GM12891 (cell line): ENCODE measurements around the gene TTYH1.

ENCODE experiments used
- DNase-seq: peaks from one replicate; pipeline ENCODE4 v3.0.0; 2011; ENCODE audit warnings: low spot score; ENCODE audit not compliant: insufficient read length
- FAIRE-seq: peaks from 2 replicates; lab custom pipeline; 2011; peaks lifted over from hg19 to GRCh38; lab: Jason Lieb, UNC
- PAX5 ChIP-seq: IDR thresholded peaks from 2 replicates; pipeline ENCODE4 v1.6.1; 2011; ENCODE audit warnings: low read length, moderate library complexity, mild to moderate bottlenecking; ENCODE audit not compliant: insufficient read depth, severe bottlenecking
- POLR2A ChIP-seq: IDR thresholded peaks from 2 replicates; pipeline ENCODE4 v1.6.1; 2011; ENCODE audit warnings: low read depth, low read length, control low read depth
- POLR2AphosphoS5 ChIP-seq: IDR thresholded peaks from 2 replicates; pipeline ENCODE4 v1.6.1; 2011; ENCODE audit warnings: low read depth, low read length, control low read depth
- POU2F2 ChIP-seq: IDR thresholded peaks from 2 replicates; pipeline ENCODE4 v1.6.1; 2011; ENCODE audit warnings: low read depth, mild to moderate bottlenecking, control low read depth, low read length, moderate library complexity
- SPI1 ChIP-seq: IDR thresholded peaks from 2 replicates; pipeline ENCODE4 v1.6.1; 2011; ENCODE audit warnings: low read depth, low read length, control low read depth
- TAF1 ChIP-seq: IDR thresholded peaks from 2 replicates; pipeline ENCODE4 v1.6.1; 2011; ENCODE audit warnings: low read depth, low read length, control low read depth

TTYH1 gene

DNA sequence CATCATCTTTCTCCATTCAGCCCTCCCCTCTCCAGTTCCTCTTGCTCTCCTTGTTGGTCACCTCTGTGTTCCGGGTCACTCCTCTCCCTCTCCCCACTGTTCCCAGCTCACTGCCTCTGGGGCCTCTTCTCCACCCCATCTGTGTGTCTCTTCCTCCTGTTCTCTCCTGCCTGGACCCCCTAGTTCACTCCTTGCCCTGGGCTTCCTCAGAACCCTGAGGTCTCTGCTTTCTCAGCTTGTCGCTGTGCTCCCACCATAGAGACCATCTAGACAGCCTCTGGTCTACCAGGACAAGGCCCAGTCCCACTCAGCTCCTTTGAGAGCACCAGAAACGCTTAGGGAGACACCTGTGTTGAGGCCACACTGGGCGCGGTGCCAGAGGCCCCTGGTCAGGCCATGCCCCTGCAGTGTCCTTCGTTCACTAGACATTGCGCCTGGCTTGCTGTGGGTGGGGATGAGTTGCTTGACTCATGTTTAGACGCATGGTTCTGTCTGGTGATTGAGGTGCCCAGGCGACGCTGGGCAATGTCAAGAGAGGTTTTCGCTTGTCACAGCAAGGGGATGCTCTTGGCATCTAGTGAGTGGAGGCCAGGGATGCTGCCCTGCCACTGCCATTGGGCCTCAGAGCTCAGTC lies 43.5 kb downstream of the TTYH1 start:
- DNase-seq: no peak
- TF ChIP-seq POU2F2 (no peak), POLR2AphosphoS5 (no peak), POLR2A (no peak), SPI1 (no peak), PAX5 (no peak), TAF1 (no peak)
- no peak for FAIRE-seq

DNA sequence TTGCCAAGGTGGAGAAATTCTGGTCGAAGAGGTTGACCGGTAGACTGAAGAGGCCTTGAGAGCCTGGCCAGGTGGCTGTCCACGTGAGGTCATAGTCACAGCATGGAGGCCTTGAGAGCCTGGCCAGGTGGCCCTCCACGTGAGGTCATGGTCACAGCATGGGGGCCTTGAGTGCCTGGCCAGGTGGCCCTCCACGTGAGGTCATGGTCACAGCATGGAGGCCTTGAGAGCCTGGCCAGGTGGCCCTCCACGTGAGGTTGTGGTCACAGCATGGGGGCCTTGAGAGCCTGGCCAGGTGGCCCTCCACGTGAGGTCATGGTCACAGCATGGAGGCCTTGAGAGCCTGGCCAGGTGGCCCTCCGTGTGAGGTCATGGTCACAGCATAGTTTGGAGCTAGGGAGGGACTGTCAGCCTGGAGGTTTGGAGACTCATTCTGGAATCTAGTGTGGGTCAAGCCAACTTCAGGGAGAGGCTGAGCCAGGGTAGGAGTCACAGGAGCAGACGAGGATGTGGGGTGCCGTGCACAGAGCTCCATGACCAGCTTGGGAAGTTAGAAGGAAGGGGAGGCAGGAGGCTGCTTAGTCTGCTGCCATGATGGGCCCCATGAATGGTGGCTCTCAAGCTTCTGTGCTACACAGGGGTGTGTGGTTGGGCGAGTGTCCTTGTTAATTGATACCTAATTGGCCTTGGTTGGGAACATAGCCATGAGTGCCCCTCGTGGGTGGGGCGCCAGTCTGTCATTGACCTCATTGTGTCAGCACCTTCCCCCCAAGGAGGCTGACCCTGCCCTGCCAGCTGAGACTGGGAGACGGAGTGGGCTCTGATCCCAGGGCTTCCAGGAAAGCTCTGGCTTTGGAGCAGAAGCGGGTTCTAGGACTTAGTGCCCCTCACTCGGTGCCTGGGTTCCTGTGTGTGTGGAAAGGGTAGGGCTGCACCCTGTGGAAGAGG lies 44.3 kb downstream of the TTYH1 start:
- no peak for DNase-seq
- FAIRE-seq: no peak
- TF ChIP-seq POLR2AphosphoS5 (no peak), POU2F2 (no peak), TAF1 (no peak), POLR2A (no peak)

DNA sequence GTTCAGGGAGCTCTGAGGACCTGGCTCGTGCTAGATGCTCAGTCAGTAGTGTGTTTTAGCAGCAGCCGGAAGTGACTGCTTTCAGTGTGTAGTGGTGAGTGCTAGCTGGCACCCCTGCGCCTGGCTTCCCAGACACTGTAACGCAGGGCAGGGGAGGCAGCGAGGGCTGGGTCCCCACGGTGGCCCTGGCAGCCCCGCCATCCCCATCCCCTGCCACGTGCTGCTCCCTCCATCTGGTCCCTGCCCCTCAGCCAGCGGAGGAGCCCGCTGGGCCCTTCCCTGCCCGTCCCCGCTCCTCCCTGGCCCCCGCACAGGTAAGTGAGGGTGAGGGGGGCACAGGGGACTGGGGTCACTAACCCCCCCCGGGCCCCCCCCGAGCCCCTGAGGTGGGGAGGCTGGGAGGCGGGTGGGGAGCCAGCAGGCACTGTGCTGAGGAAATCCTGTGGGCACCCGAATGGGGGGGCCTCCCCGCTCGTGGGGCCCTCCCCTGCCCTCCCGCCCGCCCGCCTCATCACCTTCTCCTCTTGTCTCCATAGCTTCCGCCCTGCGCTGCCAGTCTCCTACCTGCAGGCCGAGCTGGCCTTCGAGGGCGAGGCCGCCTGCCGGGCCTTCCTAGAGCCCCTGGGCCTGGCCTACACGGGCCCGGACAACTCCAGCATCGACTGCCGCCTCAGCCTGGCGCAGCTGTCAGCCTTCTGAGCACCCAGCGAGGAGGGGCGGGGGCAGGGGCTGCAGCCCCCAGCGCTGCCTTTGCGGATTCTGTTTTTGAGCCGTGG lies 45.2 kb downstream of the TTYH1 start:
- TF ChIP-seq POLR2AphosphoS5 (no peak), POLR2A (no peak), PAX5 (no peak), SPI1 (no peak), POU2F2 (no peak), TAF1 (no peak)
- no peak for FAIRE-seq
- no peak for DNase-seq

DNA sequence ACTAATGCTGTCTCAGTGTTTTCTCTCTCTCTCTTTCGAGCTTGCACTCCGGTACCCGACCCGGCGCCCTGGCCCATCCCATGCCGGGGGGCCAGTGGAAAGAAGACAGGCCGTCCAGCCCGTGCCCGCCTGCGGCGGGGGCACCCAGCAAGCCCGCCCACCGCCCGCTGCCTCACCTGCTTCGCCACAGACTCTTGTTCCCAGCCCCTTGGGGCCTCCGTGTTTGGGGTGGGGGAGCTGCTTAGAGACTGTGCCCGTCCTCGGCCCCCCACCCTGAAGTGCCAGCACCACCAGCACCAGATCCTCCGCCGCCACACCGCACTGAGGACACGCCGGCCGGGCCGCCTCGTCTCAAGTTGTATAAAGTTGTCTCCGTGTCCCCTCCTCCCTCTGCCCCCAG lies 45.9 kb downstream of the TTYH1 start:
- no peak for FAIRE-seq
- TF ChIP-seq POLR2A: no peak
- TF ChIP-seq POU2F2: no peak
- no peak for TF ChIP-seq SPI1
- no peak for DNase-seq

DNA sequence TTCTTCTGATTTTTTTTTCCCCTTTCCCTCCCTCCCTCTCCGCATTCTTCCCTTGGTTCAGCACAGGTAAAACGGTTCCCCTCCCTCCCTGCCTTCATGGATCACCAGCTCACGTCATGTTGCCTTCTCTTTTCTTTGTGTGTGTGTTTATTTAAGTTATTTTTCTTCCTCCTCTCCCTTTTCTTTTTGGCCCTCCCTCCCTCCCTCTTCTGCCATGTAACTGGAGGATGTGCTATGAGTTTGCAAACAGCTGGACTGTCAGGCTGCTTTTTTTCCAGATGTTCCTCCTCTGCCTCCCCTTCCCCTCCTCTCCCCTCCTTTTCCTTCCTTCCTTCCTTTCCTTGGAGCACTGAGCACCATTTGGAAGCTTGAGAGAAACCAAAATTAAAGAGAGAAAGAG lies 46.3 kb downstream of the TTYH1 start:
- FAIRE-seq (no peak), DNase-seq (no peak)
- TF ChIP-seq POU2F2 (no peak), TAF1 (no peak), PAX5 (no peak), SPI1 (no peak), POLR2AphosphoS5 (no peak)

DNA sequence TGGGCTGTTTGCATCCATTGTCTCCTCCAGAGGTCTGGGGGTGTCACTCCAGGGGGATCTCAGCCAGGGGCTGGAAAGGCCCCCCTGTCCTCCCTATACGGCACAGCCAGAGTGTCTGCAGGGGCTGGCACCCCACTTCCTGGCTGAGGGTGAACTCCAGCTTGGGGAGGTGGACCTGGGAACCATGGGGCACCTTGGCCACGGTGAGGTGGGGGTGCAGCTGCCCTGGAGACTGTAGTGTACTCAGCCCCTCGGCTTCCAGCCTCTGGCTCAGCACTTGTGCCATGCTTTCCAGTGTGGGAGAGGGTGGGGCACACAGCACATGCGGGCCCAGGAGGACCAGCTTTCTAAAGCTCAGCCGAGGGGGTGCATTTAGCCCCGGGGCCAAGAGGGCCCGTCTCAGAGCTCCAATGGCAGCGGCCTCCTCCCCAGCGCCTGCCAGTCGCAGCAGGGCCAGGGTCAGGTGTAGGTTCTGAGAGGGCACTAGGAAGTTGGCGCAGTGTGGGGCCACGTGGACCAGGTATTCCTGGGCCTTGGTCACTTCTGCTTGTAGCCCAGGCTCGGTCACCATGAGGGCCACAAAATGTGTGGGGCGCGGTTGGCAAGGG lies 46.9 kb downstream of the TTYH1 start:
- DNase-seq (no peak), FAIRE-seq (no peak)
- no peak for TF ChIP-seq PAX5
- no peak for TF ChIP-seq SPI1
- no peak for TF ChIP-seq TAF1
- TF ChIP-seq POU2F2: no peak; the same call in 1 of the 2 replicates
- TF ChIP-seq POLR2AphosphoS5: peak; percentile 71
- TF ChIP-seq POLR2A: peak; percentile 46; the same call in 1 of the 2 replicates

DNA sequence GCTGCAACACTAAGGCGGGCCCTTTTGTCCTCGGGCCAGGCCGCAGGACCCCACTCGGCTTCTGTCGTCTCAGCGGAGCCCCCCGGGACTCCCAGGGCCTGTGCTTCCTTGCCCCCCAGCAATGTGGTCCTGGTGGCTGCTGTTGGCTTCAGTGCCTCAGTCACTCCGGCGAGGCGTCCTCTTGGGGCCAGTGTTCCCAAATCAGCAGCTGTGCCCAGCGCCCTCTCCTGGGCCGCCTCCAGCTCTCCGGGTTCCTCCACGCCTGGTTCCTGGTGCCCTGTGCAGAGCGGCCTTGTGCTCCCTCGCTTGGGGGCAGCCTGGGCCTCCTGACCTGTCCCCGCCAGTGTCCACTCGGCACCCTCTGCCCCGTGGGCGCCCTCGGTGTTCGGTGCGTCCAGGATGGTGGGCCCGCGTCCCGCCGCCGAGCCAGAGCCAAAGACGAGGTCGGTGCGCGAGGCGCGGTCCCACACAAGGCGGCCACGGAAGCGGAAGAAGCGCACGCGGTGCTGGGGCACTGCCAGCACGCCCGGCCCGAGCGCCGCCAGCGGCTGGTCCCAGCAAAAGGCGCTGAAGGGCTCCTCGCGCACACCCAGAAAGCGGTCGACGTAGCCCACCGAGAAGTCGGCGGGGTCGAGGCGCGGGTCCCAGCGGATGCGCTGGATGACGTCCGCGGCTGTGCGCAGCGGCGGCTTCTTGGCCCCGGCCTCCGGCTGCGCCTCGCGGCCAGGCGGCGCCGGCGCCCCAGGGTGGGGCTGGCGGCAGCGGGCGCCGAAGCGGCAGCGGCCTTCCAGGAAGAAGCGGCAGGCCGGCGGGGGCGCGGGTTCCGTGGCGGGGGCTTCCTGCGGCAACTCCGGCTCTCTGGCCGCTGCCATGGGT lies 47.6 kb downstream of the TTYH1 start:
- FAIRE-seq: no peak

DNA sequence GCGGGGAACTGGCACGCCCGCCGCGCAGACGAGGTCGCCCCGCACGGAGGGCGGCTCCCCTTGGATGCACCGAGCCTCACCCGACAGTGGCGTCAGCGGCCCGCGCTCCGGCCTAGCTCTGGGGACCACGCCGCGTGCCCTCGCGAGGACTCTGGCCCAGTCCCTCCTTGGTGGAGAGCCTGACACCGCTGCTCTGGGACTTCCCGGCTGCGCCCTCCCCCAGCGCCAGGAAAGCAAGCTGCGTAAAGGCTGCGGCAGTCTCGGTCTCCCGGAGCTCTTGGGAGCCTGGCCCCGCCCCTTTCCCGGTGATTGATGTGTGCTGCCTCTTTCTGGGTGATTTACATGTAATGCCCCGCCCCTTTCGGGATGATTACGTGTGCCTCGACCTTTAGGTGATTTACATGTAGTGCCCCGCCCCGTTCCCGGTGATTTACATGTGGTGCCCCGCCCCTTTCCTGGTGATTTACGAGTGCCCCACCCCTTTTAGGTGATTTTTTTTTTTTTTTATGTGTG lies 48.3 kb downstream of the TTYH1 start, which contains the start of gene LENG9:
Gene LENG9, minus strand, starts transcription at position 248 of the 513 bp plus-strand sequence. CDS start 252 bp downstream, outside the sequence.
- DNase-seq (no peak), FAIRE-seq (no peak)
- TF ChIP-seq POLR2A (peak; percentile 60; the same call in 1 of the 2 replicates), TAF1 (peak; percentile 59; the same call in 1 of the 2 replicates), POLR2AphosphoS5 (peak; percentile 71), POU2F2 (peak; percentile 76; the same call in 1 of the 2 replicates), SPI1 (no peak), PAX5 (no peak)

More for the DNA sequence above, 47.6 kb downstream of the TTYH1 start:
- DNase-seq: no peak
- no peak; the same call in none of the 2 replicates for TF ChIP-seq POLR2AphosphoS5
- peak; percentile 18 for TF ChIP-seq POLR2A
- peak; percentile 35; the same call in 1 of the 2 replicates for TF ChIP-seq POU2F2
- TF ChIP-seq TAF1: peak; percentile 37; the same call in 1 of the 2 replicates
